GM21390 (cell line): ENCODE results near the gene CCND2.

Experiments used
- ATAC-seq: cut with Tn5 transposase; IDR thresholded peaks from one replicate; pipeline ENCODE4 v1.9.1; 2021; ENCODE audit not compliant: unreplicated experiment

Gene CCND2

DNA sequence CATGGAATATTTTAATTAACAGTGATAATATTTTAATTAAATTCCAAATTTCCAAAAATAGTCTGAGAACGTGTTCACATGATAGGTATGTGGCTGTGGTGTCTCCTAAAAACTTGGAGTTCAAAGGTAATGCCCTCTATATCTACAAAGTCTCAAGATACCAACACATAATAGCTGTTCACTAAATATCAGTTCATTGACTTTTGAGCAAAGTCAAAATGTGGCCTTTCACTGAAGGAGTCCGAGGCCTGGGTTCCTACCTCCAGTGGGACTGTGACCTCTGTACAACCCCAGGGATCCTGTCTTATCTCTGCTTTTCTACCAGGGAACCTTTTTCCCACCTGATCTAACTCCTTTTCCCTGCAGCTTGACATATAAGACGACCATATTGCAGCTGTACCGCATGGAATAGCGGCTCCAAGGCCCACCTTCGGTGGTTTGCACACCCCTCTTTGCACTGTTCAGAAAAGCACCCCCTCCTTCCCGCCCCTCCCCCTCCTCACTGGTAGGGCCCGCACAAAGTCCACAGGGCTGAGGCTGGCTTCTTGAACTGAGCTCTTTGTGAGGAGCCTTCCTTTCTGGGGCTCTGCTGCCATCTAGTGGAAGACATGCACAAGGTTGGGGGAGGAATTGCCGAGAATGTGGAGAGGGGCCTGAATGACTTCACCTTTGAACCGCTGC, 3.1 kb downstream of the CCND2 start:
- ATAC-seq, result no peak

DNA sequence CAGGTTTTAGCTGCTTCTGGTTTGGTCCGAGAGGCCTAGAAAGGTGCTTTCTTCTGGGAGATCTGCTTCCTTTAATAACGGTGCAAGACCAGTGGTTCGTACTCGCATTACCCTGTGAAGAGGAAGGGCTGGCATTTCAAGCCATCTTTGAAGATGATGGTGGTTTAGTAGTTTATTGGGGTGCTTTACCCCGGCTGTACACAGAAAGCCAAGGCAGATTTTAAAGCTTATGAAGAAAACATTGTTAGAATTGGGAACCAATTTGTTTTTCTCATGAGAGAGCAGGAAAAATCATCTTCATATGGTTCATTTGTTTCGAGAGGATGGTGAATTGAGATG, 3.6 kb downstream of the CCND2 start:
- no peak for ATAC-seq

DNA sequence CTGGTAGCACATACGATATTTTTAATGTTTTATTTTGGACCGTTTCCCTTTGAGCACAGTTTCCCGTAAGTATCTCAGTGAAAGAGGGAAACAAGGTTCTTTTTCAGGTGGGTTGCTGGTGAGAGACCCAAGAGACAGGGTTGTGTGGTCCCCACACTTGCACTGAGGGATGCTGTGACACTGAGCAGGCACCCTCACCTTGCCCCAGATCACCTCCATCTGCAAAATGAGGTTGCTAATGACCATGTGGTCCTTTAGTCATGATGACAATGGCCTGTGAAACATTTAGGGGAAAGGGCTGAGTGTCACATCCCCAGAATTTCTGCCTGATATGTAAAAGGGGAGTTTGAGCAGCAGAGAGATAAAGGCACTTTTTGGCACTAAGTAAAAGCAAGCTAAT, 4.3 kb downstream of the CCND2 start:
- no peak for ATAC-seq

DNA sequence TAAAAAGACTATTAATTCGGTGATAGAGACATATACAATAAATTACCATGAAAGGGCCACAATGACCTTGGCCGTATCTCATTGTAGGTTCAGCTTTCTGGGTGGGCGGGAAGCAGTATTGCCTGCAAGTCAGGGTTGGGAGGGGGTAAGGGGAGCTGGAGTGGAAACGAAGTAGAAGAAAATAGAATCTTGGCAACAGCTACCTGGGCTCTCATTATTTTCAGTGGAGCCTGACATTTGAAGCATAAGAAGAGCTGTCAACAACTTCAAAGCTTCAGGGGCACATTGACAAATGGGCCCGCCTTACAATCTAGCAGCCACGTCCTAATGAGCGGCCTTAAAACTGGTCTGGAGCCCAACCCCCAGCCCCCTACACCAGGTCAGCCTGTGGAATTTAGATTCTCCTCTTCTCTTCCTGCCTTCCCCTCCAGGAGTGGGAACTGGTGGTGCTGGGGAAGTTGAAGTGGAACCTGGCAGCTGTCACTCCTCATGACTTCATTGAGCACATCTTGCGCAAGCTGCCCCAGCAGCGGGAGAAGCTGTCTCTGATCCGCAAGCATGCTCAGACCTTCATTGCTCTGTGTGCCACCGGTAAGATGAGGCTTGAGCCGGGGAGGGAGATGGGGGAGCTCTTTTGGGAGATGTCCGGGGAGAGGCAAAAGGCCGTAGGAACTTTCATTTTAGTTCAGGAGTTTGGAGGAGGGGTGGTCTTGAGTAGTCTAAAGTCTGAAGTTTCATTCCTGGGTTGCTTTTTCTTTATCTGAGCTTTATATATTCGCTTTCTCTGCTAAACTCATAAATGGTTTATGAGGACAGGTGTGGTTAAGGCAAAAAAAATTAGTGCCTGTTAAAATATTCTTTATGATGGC, 5.0 kb downstream of the CCND2 start:
- ATAC-seq, result no peak

DNA sequence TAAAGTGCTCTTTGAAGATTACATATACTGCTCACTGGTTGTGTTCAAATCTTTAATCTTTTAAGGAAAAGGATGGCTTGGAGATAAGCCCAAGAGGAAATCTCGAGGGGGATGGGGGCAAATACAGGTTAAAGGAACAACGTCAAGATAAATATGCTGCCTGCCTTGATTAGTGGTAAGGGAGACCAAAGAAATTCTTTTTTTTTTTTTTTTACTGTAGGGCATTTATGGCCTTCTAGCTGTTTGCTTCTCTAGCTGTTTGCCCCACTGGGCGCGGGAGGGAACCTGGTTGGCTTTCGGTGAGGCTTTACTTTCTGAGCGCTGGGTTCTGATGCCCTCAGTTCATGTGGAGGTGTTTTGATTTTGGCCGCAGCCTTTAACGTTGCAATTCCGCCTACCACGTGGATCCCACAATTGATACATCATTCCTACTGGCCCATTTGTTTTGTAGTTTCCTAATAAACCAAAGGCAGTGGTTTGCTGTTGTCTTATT, 5.7 kb downstream of the CCND2 start:
- no peak for ATAC-seq

DNA sequence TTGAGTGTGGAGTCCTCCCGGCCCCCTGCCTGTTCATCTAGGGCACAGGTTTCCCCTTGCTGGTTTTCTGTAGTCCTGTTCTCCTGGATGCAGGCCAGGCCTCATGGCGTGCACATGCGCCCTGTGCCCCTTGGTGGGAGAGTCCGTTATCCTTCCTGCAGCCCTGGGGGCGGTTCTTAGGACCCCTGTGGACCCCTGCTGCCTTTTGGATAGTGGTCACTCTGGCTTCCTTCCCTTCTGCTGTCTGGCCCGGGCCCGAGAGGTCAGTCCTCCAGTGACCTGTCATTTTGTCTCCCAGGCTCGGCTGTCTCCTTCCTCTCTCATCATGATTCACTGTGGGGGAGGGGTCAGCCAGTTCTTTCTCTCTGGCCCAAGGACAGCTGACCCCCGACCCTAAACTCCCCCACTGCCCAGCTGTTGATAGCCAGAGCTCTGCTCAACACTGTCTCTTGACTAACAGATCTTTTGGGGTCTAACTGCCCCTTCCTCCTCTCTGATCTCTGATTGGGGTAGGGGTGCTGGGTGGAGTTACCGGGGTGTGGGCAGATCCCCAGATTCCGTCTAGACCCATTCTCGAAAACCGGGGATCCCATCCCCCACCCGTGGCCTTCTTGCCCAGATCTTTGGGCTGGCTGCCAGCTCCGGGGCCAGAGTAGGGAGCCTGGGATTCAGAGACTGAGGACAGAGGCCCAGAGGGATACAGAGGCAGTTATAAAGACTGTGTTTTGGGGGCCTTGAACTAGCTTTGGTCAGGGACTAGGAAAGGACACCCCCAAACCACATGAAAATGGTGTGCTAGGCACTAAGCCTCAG, 7.0 kb downstream of the CCND2 start:
- ATAC-seq, result no peak

DNA sequence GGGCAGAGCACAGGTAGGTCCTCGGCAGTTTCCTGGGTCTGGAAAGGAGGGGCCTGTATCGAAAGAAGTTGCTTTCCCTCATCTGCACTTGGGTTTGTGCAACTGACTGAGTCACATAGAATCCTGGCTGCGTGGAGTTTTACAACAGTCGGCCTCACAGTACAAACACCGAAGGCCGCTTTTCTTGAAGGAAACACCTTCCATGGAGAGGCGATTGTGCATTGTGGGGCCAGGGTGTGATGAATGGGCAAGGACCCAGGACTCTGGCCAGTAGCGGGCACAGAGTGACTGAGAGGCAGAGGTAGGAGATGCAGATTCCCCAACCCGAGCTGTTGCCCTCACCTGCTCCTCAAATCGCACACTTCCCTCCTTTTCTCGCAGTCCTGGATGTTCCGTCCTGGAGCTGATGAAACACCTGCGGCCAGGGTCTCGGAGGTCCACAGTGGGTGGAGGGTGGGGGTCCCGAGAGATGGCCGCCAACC, 7.7 kb downstream of the CCND2 start:
- no peak for ATAC-seq

DNA sequence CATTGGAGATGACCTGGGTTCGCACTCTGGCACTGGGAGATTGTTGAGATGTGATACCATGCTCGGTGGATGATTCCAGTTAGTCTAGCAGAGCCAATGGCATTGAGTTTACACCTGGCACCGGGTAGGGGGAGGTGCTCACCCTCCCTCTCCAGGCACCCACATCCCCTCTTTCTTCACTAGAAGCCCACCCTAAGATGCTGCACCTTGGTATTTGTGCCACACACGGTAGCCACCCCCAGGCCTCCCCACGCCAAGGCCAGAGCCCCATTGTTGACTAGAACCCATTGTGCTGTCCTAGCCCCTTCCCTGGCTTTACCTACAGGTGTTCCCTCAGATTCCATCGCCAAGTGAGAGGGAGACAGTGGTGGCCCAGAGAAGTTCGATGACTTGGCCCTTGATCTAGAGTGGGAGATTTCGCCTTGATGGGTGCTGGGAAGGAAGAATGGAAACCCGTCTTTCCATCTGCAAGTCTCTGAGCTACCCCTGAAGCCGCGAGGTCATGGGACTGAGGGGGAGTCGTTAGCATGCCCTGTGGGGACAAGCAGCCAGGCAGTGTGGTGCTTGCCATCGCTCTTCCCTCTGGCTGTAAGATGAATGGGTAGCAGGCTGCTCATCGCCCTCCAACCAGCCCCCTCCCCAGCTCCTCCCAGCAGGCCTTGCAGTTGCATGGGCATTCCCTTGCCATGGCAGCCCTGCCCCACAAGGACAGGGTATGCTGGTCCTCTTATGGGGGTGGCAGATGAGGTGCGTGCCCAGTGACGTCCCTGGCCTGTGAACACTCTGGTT, 8.7 kb downstream of the CCND2 start:
- ATAC-seq, result no peak

DNA sequence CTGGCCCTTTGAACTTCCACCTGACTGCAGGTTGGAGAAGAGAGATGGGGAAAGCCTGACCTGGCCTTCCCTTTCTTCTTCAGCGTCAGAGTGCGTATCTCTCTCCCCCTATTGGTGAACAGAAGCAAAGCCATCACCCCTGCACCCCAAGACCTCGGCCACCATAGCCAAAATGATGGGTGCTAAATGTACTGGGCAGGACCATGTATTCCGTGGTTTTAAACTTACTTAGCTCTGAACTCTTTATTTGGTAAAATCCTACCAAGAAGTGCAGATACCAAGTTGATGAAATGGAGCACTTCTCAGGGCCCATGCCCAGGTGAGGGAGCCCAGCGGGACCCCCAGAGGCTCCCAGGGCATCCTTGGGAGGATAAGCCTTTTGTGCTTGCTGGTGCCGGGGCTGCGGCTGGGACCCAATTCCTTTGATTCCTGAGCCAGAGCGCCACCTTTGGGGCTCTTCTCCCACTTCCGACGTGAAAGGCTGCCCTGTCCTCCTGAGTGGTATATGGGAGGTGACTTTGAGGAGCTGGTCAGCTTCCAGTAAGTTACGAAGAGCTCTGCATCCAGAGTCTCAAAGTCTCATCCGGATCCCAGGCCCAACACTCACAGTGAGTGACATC, 9.4 kb downstream of the CCND2 start:
- ATAC-seq, result no peak

DNA sequence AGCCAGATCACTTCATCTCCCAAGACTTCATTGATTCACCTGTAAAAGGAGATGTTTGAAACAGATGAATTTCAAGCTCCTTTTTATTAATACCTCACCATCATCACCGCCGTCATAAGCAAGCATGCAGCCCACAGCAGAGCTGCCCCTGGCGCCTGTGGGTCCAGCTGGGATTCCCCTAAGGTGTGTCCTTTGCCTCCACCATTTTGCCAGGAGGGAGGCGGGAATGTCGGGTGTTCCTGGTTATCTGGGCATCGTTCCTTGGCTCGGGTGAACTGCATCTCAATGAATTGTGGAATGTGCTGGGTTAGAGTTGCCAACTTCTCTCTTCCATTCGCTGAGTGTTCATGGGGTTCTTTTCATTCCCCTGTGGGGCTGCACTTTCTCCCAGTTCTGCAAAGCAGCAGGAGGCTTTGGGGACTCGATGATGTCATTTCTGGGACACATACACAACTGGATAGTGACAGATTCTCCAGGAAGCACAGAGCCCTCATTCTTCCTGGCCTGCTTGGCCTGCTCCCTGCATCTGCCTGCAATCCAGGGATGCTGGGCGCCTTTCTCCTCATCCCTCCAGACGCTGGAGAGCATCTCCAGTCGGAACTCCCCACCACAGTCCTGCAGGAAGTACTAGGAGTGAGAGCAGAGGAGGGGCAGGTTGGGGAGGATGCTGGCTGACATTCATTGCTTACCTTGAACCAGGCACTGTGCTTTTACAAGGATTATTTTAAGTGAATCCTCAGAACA, 10.1 kb downstream of the CCND2 start:
- ATAC-seq, result no peak

DNA sequence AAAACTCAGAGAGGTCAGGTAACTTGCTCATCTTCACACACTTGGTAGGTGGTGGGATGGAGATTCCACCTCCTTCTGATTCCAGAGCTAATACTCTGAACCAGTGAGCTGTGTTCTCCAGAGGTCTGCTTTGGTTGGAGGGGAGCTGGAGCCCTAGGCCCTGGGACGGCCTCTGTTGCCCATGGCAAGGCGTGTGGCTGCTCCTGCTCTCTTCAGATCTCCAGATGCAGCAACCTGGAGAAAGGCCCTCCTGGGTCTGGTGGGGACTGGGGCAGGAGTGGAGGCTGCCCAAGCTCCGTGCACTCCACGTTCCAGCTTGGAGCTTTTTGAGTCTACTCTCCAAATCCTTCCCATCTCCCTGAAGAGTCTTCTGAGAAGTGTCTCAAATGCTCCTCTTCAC, 10.7 kb downstream of the CCND2 start:
- ATAC-seq, result no peak

DNA sequence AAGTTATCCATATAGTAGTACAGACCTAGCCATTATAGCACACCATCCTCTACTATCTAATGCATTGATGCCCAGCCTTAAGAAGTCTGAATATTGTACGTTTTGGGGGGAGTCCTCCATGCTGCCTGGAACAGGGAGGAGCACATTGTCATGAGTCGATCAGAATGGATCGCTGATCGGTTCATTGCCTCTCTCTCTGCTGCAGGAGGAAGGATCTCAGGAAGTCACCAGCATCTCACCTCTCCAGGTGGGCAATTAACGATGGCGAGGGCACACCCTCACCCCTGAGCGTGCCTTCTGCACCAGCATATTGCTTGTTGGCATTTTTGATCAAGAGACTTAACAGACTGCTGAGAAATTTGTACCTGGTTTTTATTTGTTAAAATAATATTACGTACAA, 11.5 kb downstream of the CCND2 start:
- ATAC-seq, result no peak

DNA sequence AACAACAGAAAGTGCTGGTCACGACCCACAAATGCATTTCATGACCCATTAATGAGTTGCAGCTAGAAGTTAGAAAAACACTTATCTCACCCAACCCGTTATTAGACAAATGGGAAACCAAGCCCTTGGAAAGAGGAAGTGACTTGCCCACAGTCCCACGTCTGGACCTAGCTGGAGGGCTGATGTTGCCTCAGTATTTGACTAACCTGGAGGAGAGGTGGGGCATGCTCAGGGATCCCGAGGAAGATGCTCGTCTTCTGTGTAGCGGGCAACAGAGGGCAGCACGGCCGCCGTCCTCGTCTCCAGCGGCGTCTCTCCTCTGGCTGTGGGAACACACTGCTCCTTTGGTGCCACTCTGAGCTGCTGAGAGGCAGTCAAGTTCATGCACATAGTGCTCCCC, 12.7 kb downstream of the CCND2 start:
- ATAC-seq, result no peak

DNA sequence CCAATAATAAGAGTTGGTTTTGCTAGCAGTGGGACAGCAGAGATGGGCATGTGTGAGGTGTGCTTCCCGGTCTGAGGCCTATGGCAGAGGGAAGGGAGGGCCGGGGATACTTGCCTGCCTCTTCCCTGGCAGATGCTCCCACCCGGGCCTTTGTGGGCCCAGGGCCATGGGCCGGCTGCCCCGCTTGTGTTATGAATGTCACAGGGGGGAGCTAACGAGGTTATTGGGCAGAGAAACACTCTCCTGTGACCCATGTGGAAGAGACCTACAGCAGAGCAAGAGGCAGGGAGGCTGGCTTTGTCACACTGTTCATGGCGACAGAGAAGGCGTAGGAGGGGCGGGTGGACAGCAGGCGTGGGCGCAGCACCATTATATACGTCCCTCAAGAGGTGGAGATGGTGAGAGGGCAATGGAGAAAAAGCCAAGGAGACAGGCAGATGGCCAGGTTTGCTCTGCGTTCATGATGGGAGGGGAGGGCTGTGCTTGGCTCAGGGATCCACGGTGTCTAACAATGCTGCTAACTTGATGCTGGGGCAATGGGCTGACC, 13.3 kb downstream of the CCND2 start:
- ATAC-seq, result no peak

DNA sequence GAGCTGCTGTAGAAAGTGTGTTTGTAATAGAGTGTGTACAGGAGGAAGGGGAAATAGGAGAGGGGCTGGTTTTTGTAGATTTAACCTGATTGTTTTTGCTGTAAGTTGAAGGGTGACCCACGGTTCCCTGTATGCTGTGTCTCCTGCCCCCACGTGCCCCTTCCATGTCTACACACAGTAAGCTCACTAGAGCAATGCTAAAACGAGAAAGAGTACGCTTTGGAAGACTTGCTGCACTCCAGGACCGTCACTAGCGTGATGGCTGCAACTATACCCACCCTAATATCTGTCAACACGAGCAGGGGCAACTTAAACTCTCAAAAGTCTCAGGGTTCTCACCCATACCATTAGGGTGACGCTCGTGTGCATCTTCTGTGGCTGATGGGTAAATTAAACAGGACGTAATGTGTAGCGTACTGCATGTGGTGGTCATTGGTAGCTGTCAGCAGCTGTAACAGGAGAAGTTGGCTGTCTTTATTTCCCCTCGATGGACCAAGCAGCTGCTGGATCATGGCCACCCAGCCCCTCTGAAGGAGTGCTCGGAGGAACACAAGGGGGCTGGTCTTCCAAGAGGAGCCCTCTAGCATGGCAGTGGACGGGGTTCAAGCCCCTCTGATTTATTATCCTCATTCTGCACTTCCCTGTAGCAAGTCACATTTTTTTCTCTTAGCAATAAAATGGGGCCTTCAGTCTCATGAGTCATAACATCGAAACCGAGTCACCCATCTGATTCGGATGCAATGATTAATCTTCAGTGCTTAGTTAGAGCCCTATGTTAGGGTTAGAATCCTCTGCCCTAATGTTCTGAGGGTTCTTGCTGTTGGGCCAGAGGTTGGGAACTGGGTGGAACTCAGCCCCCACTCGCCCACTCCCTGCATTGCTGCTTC, 14.0 kb downstream of the CCND2 start:
- ATAC-seq, result no peak

DNA sequence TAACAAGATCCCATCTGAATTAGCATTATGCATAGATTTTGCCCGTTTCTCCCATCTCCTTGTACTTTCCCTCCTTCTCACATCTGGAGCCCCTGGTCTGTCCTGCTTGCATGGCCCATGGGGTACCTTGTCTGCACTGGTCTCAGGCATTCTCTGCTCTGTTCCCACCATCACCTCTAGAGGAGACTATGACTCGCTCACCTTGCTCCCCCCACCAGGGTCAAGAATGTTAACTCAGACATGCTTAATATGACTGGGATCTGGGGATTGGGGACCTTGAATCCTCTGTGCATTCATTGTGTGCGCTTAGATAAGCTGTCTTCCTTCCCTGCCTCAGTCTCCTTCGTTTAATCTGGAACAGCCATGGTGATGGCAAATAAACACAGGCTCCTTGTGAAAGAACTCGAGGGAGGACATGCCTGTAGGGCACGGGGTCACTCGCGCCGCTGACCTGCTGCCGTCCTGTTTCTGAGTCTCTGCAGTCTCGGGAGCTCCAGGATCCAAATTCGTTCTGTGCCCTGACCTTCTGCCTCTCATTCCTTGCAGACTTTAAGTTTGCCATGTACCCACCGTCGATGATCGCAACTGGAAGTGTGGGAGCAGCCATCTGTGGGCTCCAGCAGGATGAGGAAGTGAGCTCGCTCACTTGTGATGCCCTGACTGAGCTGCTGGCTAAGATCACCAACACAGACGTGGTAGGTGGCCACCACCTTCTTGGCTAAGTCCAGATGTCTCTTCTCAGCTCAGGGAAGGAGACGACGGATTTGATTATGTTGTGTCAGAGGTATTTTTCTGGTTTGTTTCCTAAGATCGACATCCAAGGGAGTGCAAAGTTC, 15.0 kb downstream of the CCND2 start:
- no peak for ATAC-seq

DNA sequence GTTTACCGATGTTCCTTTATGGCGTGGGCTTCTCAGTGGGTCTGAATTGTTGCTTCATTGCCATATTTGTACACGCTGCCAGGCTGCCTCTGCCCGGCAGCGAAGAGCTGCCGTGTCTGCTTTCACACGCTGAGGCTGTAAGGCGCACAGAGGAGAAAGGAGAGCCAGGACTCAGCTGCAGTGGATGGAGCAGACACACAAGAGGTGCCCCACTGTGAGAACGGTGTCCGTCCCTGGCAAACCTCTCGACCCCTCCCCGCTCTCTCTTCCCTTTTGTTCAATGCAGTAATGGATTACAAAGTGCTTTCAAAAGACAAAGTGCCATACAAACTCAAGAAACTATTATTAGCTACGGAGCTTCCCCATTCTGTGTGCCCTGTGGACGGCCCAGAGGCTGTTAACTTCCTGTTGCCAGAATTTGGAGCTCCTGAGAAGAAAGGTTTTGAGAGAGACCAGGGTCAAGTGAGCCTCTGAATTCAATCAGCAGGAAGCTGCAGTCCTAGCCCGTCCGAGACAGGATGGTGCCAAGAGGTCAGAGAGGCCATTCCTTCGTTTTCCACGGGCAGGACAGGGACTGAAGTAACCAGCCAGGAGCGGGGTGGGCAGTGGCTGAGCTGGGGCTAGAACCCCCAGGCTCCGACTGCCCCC, 15.8 kb downstream of the CCND2 start:
- ATAC-seq, result no peak
